Measurements from ENCODE around the gene SIK3.
"Not testable (repeated sequence)": the region's sequence is repeated elsewhere in the genome, so short reads cannot be mapped to it uniquely, and the experiment has no call there.

SIK3 gene

DNA sequence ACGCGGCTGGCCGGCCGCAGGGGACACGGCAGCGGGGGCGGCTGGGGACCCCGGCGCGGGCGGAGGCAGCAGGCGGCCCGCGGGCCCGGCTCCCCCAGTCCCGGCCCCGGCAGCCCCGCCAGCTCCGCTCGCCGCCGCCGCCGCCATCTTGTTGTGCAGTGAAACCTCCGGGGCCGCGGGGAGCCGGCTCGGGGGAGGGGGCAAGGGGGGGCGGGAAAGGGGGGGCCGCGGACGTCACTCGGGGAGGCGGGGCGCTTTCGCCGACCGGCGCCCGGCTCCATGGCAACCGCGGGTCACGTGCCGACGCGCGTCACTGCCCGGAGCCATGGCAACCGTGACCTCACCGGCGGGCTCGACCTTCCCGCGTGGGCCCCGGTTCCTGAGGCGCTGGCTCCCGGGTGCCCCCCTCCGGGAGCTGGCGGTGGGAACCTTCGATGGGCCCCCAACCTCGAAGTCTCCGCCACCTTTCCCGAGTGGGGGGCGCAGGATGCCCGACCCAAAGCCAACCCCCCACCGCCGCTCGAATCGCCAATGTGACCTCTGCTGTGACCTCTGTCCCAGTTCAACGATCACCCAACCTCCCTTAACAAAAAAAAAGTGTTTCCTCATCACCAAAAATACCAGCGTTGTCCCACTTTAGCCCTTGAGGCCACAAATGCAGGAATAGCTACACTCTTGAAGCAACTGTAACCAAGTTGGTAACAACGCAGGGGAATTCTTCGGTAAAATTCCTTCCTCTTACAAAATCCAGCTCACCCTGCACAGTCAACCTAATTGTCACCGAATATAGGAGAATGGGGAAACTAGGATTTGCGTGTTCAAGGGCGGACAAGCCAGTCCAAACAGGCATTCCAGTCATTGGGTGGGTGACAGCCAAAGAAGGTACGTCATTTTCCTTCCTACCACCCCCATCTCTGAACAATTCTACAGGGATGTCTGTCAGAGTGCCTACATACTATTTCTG is at the start of gene SIK3:
TSS of gene SIK3 (minus strand) at position 160 of the 964 bp plus-strand sequence. CDS start at position 147, 13 bp downstream.
- DNase-seq (ENCODE audit: low spot score): peak; percentile 93

DNA sequence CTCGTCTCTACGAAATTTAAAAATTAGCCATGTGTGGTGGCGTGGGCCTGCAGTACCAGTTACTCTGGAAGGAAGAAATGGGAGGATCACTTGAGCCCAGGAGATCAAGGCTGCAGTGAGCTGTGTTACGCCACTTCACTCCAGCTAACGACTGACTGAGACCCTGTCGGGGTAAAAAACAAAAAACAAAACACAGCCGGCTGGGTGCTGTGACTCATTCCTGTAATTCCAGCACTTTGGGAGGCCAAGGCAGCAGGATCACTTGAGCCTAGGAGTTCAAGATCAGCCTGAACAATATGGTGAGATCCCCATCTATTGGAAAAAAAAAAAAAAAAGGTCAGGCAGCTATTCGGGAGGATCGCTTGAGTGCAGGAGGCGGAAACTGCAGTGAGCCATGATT is 48.3 kb upstream of the SIK3 start:
- no peak for DNase-seq (ENCODE audit: low spot score)

- no peak for DNase-seq (ENCODE audit: low spot score)
Observed at GRCh38 chr11:117145393-117145761, 47.1 kb upstream of the SIK3 start.

DNA sequence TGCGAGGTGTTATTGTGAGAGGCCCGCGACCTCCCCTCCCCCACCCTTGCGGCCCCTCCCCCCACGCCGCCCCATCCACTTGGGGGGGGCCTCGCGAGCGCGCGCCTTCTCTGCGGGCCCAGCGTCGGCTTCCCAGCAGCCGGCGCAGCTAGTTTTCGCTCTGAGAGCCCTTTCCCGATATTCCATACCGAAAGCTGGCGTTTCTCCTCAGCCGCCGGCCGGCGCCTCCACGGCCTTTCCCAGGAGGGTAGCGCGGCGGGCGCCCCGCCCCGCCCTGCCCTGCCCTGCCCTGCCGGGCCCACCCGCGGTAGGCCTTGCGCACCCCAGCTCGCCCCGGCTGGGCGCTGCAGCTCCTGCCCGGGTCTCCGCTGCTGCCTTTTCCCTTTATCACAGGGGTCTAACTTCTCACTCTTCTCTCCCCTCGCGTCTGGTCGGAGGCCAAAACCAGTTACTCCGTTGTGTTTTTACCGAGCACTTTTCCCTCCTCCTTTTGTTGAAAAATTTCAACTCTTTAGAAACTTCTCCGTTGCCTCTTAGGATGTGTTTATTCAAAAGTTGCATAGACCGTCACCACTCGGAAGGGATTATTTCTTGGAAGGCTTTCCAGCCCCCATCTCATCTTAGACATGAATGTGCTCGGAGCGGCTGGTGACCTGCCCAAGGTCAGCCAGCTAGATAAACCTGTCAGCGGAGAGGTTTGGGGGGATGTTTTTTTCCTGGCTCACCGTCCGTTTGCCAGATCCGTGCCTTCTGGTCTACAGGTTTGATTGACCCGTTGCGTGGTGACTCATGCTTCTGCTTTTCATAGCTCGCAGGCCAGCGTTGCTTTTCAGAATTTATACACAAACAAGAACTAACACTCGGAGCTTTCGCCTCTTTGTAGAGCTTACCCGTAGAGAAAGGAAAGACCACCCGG is 46.5 kb upstream of the SIK3 start:
- DNase-seq (ENCODE audit: low spot score): peak; percentile 41

DNA sequence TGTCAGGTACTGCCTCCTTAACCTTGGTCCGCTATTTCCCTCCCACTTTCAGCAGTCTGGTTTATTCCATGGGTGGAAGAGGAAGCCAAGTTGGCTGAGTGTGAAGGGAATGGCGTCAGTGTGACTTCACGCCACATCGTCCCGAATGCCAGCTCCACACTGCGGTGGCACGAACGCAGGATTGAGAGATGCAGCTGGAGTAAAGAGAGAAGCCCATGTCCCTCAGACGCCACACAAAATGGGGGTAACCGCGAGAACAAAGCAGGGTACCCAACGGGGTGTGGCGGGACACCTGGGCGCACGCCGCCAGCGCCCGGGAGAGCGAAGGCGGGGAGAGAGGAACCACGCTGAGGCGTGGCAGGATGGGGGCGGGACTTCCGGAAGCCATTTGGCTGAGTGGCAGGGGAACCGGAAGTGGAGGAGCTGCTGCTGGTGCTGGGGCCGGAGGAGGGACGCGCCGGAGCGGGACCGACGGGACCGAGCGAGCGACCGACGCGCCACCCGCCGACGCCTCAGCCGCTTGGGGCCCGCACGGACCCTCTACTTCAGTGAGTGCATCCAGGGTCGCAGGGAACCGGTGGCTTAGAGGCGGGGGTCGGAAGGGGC is 45.7 kb upstream of the SIK3 start, which contains the start of gene PAFAH1B2:
TSS of gene PAFAH1B2 (plus strand) at position 417 of the 606 bp plus-strand sequence. CDS start 8,161 bp downstream, outside the sequence.
- peak; percentile 98 for DNase-seq (ENCODE audit: low spot score)

DNA sequence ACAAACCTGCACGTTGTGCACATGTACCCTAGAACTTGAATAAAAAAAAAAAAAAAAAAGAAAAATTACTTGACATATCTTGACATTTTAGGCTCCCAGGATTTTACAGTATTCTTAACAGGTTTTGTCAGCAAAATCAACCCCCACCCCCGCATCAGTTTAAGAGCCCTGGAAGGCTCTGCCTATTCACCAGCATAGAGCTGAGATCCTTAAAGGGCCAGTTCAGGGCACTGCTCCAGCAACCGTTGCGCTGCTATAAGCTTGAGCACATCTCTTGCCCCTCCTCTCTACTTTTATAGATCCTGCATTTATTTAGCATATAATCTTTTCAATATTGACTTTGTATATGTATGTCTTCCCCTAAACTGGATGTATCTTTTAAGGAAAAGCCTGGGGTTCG is 45.2 kb upstream of the SIK3 start:
- peak; percentile 24 for DNase-seq (ENCODE audit: low spot score)

GRCh38 chr11:117137223-117138086 is 39.2 kb upstream of the SIK3 start:
- not testable (repeated sequence) for DNase-seq (ENCODE audit: low spot score)

- not testable (repeated sequence) for DNase-seq (ENCODE audit: low spot score)
Observed at GRCh38 chr11:117134979-117135378, 36.8 kb upstream of the SIK3 start.

DNA sequence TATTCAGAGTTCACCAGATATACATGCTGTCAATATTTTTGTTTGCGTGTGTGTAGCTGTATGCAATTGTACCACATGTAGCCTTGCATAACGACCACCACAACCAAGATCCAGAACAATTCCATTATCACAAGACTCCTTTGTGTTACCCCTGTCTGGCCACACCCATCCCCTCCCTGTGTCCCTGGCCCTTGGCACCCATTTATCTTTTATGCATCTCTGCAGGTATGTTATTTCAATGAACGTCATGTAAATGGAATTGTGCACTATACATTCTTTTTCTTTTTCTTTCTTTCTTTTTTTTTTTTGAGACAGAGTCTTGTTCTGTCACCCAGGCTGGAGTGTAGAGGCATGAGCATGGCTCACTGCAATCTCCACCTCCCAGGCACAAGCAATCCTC is 36.2 kb upstream of the SIK3 start:
- DNase-seq (ENCODE audit: low spot score): no peak

GRCh38 chr11:117130879-117131278 is 32.7 kb upstream of the SIK3 start:
- DNase-seq (ENCODE audit: low spot score): no peak

- DNase-seq (ENCODE audit: low spot score): not testable (repeated sequence)
Observed at GRCh38 chr11:117130396-117130795, 32.2 kb upstream of the SIK3 start.

GRCh38 chr11:117128289-117128688 is 30.1 kb upstream of the SIK3 start:
- no peak for DNase-seq (ENCODE audit: low spot score)

DNA sequence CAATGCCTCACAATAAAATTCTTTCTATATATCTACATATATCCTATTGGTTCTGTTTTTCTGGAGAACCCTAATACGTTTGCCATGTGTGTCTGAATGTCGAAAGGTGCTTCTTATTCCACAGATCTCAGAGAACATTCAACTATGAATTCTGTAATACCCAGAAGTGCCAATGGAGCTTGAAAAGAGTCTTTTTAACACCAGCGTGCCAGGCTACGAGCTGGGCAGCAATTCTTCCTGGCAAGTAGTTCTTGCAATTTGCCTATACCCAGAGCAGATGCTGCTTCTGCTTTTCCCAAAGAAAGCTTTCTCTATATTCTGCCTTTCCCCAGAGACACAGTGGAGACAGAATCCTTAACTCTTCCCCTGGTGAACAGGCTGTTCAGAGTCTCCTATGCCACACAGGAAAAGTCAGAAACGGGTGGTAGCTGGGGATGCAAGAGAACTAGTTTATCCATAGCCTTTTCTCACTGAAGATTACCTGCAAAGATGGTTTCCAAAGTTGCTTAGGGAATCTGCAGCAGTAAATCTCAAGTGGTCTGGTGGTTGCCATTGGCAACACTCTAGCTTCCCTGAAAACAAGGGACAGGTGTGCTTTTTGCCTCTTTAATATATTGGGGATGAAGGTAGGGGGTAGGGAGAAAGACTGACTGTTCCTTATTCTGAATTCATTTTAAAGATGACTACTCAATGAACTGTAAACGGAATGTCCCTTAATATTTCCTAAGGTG is 29.1 kb upstream of the SIK3 start:
- no peak for DNase-seq (ENCODE audit: low spot score)

GRCh38 chr11:117126223-117126965 is 28.2 kb upstream of the SIK3 start:
- no peak for DNase-seq (ENCODE audit: low spot score)

DNA sequence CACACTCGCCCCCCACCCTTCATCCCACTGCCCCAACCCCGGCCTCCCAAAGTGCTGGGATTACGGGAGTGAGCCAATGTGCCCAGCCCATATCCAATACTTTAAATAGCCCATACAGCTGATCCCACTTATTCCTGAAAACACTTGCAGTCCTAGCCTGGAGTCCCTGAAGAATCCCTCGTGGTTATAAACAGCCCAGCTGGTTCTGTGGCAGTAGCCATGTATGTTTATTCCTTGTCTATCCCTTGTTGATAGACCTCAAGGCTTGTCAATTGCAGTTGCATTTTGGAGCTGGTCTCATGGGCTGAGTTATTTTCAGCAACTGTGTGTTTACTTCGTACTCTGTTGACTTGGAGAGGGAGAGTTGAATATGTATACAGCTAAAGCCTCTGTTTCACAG is 24.3 kb upstream of the SIK3 start:
- no peak for DNase-seq (ENCODE audit: low spot score)

DNA sequence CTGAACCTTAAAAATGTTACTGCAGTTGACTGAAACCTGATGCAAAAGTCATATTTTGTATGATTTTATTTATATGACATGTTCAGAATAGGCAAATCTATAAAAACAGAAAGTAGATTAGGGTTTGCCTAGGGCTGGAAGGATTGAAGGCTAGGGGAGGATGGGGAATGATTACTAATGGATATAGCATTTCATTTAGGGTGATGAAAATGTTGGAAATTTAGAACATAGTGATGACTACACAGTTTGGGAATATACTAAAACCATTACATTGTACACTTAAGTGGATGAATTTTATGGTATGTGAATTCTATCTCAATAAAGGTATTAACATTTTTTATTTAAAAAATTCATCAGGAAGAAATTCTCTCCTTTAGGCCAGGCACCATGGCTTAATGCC is 22.9 kb upstream of the SIK3 start:
- no peak for DNase-seq (ENCODE audit: low spot score)

GRCh38 chr11:117117681-117118080 is 19.5 kb upstream of the SIK3 start:
- no peak for DNase-seq (ENCODE audit: low spot score)

GRCh38 chr11:117112939-117113338 is 14.7 kb upstream of the SIK3 start:
- not testable (repeated sequence) for DNase-seq (ENCODE audit: low spot score)

DNA sequence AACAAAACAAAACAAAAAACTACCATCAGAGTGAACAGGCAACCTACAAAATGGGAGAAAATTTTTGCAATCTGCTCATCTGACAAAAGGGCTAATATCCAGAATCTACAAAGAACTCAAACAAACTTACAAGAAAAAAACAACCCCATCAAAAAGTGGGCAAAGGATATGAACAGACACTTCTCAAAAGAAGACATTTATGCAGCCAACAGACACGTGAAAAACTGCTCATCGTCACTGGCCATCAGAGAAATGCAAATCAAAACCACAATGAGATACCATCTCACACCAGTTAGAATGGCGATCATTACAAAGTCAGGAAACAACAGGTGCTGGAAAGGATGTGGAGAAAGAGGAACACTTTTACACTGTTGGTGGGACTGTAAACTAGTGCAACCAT is 14.3 kb upstream of the SIK3 start:
- DNase-seq (ENCODE audit: low spot score): not testable (repeated sequence)
